ENCODE results near the gene FAM107B. TPM values are rescaled to one million over a fixed set of nuclear protein-coding genes. Genes with fewer than 3 reads are reported as not detected.

FAM107B gene
- total RNA-seq, 1 donor from 2014 or later, result 50.9 TPM

DNA sequence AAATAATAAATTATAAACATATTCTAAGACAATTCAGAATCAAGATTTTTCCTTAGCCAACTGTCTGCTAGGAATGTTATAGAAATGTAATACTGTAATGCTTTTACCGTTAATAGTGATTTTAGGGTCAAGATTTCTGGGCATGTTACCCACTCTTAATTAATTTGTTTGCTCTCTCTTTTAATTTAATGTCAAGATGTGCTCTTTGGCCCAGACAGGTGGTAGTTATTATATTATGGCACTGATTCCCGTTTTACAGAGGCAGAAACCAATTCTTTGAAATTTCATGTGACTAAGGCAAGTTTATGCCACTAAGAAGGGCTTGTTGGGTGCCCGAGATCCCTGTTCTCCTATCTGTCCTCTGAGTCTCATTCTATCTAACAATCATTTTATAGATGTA is 959 bp upstream of the FAM107B start:
- Mint-ChIP-seq H3K27me3 (no peaks in the 10 kb centered on the region), H3K4me3 (no peak overlapping the region), H3K9me3 (no peaks in the 10 kb centered on the region), H3K4me1 (ENCODE audit: unreplicated experiment) (peaks cover 4% of the 10 kb centered on the region), H3K36me3 (no peaks in the 10 kb centered on the region), H3K27ac (no peak overlapping the region)
- TF ChIP-seq, protein P1, sequence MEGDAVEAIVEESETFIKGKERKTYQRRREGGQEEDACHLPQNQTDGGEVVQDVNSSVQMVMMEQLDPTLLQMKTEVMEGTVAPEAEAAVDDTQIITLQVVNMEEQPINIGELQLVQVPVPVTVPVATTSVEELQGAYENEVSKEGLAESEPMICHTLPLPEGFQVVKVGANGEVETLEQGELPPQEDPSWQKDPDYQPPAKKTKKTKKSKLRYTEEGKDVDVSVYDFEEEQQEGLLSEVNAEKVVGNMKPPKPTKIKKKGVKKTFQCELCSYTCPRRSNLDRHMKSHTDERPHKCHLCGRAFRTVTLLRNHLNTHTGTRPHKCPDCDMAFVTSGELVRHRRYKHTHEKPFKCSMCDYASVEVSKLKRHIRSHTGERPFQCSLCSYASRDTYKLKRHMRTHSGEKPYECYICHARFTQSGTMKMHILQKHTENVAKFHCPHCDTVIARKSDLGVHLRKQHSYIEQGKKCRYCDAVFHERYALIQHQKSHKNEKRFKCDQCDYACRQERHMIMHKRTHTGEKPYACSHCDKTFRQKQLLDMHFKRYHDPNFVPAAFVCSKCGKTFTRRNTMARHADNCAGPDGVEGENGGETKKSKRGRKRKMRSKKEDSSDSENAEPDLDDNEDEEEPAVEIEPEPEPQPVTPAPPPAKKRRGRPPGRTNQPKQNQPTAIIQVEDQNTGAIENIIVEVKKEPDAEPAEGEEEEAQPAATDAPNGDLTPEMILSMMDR (conservative IDR thresholded peaks at IDR 0.05), result no peak
- no peak for DNase-seq (ENCODE audit: extremely low spot score, unreplicated experiment)

DNA sequence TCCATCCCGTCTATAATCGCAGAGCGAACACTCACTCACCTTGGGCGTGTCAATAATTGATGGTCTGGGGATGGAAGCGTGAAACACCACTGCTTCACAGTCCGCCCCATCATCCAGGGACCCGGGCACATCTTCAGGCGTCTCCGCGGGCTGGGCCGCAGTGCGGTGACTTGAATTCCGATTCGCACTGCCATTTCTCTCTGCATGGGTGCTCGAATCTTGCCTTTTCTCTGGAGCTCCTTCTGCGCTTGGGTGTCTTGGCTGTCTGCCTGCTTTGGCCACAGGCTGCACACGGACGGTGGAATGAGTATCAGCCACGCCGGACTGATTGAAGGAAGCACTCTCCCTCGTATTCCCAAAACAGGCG is 500 bp downstream of the FAM107B start:
- no peak for DNase-seq (ENCODE audit: extremely low spot score, unreplicated experiment)
- no peak overlapping the region for H3K4me3 Mint-ChIP-seq
- no peak overlapping the region for H3K27ac Mint-ChIP-seq
- H3K27me3 Mint-ChIP-seq, result no peaks in the 10 kb centered on the region
- TF ChIP-seq, protein P1 (conservative IDR thresholded peaks at IDR 0.05), result no peak
- H3K4me1 Mint-ChIP-seq (ENCODE audit: unreplicated experiment), result peaks cover 4% of the 10 kb centered on the region
- H3K9me3 Mint-ChIP-seq, result no peaks in the 10 kb centered on the region
- no peaks in the 10 kb centered on the region for H3K36me3 Mint-ChIP-seq

DNA sequence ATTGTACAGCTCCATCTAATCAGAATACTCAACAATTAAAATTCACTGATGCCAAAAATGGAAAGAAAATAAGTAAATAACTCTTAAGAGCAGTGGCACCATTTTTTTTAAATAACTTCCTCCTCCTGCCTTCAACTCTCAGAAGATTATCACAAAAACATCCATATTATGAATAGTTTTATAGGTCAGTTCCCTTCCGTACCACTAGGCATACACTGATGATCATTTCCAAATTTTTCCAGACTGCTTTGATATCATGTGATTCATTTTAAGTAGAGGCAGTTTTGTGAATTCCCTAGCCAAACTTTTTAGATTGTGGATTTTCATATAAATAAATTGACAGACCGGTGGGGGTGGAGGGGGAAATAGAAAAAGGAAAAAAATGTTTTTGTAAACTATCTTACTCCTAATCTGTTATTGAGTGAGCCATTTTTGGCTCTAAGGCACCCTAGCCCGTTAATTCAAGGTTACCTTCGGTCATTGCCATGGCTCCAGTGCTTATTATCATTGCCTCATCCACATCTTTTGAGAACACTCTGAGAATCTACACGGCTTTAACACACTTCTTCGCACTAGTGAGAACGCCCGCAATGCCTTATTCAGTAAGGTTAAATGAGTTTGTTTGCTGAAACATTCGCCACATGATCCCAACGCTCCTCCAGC is 1.0 kb downstream of the FAM107B start:
- H3K36me3 Mint-ChIP-seq, result no peaks in the 10 kb centered on the region
- peaks cover 4% of the 10 kb centered on the region for H3K4me1 Mint-ChIP-seq (ENCODE audit: unreplicated experiment)
- no peak overlapping the region for H3K27ac Mint-ChIP-seq
- no peaks in the 10 kb centered on the region for H3K27me3 Mint-ChIP-seq
- no peak for DNase-seq (ENCODE audit: extremely low spot score, unreplicated experiment)
- no peak overlapping the region for H3K4me3 Mint-ChIP-seq
- H3K9me3 Mint-ChIP-seq, result no peaks in the 10 kb centered on the region
- TF ChIP-seq, protein P1 (conservative IDR thresholded peaks at IDR 0.05), result peak; percentile 55

DNA sequence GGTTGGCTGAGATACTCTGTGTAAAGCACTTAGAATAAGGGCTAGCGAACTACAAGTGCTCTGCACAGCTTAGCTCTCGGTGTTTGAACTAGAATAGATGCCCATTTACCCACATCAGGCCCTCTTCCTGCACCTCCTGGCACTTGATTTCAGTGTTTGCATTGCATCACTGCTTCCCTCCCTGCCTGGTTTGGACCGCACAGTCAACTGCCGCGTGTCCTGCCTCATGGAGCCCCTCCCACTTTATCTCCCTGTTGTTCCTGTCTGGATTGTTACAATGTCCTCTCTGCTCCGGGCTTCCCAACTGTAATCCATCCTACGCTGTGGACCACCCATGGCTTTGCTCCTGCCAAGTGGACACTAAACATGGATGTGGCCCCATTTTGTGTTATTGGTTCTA is 2.3 kb downstream of the FAM107B start:
- no peaks in the 10 kb centered on the region for H3K27me3 Mint-ChIP-seq
- H3K9me3 Mint-ChIP-seq, result no peaks in the 10 kb centered on the region
- H3K36me3 Mint-ChIP-seq, result no peaks in the 10 kb centered on the region
- H3K4me1 Mint-ChIP-seq (ENCODE audit: unreplicated experiment), result peaks cover 4% of the 10 kb centered on the region
- TF ChIP-seq, protein P1 (conservative IDR thresholded peaks at IDR 0.05), result no peak
- DNase-seq (ENCODE audit: extremely low spot score, unreplicated experiment), result no peak
- no peak overlapping the region for H3K27ac Mint-ChIP-seq
- H3K4me3 Mint-ChIP-seq, result no peak overlapping the region

DNA sequence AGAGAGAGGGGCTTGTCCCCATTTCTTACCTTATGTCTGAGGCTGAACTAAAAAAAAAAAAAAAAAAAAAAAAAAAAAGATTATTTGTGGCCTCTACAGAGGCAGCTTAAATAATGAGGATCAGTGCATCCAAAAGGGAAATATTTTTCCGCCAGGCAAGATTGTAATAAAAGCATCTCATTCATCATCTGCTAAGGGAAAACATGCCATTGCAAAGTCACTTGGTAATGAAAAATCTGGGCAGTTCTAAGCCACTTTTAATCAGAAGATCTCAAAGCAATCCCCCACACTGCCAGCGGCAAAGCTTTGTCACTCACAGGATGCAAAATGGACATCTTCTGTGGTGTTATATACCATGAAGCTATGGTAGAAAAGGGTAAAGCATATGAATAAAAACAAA is 3.8 kb downstream of the FAM107B start:
- Mint-ChIP-seq H3K4me3 (no peak overlapping the region), H3K4me1 (ENCODE audit: unreplicated experiment) (peaks cover 4% of the 10 kb centered on the region), H3K27ac (no peak overlapping the region), H3K9me3 (no peaks in the 10 kb centered on the region), H3K36me3 (no peaks in the 10 kb centered on the region), H3K27me3 (no peaks in the 10 kb centered on the region)
- no peak for DNase-seq (ENCODE audit: extremely low spot score, unreplicated experiment)
- TF ChIP-seq, protein P1 (conservative IDR thresholded peaks at IDR 0.05), result no peak

DNA sequence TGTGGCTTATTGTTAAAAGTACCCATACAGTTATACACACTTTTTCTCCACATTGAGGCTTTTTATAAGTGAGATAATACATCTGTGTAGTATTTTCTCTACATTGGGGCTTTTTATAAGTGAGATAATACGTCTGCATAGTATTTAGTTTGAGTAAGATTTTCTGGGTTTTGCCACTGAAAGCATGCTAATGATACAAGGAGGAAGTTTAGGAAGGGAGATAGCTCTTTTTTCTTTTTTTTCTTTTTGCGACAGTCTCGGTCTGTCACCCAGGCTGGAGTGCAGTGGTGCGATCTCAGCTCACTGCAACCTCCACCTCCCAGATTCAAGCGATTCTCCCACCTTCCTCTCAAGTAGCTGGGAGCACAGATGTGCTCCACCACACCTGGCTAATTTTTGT is 13.3 kb downstream of the FAM107B start:
- no peak overlapping the region for H3K27ac Mint-ChIP-seq
- peaks cover 3% of the 10 kb centered on the region for H3K36me3 Mint-ChIP-seq
- H3K27me3 Mint-ChIP-seq, result peaks cover 5% of the 10 kb centered on the region
- peaks cover 6% of the 10 kb centered on the region for H3K4me1 Mint-ChIP-seq (ENCODE audit: unreplicated experiment)
- DNase-seq (ENCODE audit: extremely low spot score, unreplicated experiment), result no peak
- H3K9me3 Mint-ChIP-seq, result no peaks in the 10 kb centered on the region
- no peak overlapping the region for H3K4me3 Mint-ChIP-seq
- TF ChIP-seq, protein P1 (conservative IDR thresholded peaks at IDR 0.05), result no peak

Measured in type B pancreatic cell (in vitro differentiated cells).